ENCODE results near the gene ZMYND11.
"Not testable (repeated sequence)": the region's sequence is repeated elsewhere in the genome, so short reads cannot be mapped to it uniquely, and the experiment has no call there.

ZMYND11 gene

DNA sequence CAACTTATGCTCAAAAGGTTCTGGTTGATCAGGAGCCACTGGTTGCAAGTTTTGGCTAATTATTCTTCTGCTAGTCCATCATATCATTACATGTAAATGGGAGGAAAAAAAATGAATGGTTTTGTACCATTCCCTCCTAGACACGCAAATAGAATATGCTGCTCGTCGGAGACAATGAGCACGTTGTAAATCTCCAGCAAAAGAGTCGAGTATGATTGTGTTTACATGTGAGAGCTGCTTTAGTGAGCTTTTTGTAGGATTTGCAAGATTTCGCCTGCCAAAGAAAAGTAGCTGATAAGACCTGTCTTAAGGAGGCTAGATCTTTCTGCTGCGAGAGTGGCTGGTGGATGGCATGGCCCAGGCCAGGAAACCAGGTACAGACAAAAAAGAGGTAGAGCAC, 109.0 kb downstream of the ZMYND11 start:
- DNase-seq, result peak in 1 of 56 donors; percentile 11

DNA sequence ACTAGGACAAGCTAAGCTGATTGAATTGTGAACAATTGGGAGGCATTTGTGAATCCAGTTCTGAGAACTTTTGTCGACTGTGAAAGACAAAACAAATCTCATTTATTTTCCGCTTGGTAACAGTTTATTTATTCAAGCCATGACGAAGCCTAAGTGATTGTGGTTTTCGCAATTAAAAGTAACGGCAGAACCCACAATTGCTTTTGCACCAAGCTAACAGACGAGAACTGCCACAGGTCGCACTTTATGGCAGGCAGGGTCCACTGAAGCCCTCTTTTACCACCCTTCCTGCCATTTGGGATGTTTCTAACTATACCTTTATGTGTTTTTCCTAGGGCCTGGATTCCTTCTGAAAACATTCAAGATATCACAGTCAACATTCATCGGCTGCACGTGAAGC, 111.2 kb downstream of the ZMYND11 start:
- no peak for DNase-seq

DNA sequence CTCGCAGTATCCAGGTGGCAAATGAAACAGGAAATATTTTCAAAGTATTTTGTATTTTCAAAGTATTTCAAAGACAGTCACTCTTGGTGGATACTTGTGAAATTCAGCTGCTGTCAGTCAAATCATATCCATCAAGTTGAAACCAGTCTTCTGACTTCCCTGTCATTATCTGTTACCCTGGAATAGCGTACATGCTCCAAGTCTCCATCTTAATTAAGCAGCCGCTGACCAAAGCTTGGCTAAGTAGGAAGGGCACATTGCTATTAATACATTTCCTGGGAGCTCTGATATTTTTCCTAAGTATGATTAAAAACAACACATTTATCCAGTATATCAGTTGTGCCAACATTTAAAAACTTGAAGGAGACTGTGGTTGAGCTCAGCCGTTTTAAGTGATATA, 112.2 kb downstream of the ZMYND11 start:
- no peak for DNase-seq

DNA sequence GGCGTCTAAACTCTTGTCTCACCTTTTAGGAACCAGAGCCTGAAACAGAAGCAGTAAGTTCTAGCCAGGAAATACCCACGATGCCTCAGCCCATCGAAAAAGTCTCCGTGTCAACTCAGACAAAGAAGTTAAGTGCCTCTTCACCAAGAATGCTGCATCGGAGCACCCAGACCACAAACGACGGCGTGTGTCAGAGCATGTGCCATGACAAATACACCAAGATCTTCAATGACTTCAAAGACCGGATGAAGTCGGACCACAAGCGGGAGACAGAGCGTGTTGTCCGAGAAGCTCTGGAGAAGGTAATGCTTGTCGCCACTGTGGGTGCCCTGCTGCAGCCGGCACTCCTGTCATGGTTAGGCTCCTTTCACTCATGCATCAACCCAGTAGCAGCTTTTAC, 113.1 kb downstream of the ZMYND11 start:
- no peak for DNase-seq

DNA sequence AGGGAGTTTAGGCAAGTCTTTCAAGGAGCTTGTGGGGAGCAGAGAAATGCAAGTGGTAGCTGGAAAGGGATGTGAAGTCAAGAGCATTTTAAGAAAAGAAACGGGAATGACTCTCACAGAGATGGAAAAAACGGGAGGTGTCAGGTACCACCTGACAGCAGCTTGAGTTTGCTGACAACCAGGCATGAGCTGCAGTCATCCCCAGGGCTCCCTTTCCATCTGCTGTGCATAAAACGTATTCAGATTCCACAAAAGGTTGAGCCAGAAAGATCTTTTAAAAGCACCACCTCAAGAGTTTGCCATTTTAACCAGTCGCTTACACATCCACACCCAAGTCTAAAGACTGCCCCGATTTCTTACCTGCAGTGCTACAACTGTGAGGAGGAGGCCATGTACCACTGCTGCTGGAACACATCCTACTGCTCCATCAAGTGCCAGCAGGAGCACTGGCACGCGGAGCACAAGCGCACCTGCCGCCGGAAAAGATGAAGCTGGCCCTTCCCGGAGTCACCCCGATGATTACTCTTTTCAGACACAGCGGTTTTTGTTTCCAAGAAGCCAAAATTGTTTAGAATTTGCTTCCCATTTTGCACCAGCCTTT, 116.8 kb downstream of the ZMYND11 start:
- DNase-seq, result no peak

DNA sequence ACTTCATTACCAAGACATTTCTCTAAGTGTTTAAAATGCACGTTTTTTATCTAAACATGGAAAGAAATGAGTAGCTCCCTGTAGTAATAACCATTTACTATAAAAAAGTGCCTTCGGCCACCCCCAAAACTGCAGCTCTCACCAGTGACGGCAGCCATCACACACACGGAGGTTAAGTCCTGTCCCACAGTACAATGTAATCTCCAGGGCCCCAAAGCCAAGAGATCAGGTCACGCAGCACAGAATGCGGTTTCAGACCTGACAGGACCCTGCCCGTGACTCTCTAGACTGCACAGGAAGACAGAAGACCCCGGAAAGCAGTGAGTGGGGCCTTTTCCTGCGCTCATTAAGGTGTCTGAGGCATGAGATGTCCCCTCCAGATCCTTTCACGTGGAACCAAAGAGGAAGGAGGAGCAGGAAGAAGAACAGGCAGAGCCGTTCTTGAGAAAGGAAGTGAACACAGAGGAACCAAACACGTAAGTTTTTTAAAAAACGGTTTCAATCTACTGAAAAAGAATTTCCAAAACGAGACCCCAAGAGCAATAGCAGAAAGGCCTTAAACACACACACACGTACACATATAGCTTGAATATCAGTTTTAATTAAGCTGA, 125.7 kb downstream of the ZMYND11 start:
- no peak for DNase-seq

DNA sequence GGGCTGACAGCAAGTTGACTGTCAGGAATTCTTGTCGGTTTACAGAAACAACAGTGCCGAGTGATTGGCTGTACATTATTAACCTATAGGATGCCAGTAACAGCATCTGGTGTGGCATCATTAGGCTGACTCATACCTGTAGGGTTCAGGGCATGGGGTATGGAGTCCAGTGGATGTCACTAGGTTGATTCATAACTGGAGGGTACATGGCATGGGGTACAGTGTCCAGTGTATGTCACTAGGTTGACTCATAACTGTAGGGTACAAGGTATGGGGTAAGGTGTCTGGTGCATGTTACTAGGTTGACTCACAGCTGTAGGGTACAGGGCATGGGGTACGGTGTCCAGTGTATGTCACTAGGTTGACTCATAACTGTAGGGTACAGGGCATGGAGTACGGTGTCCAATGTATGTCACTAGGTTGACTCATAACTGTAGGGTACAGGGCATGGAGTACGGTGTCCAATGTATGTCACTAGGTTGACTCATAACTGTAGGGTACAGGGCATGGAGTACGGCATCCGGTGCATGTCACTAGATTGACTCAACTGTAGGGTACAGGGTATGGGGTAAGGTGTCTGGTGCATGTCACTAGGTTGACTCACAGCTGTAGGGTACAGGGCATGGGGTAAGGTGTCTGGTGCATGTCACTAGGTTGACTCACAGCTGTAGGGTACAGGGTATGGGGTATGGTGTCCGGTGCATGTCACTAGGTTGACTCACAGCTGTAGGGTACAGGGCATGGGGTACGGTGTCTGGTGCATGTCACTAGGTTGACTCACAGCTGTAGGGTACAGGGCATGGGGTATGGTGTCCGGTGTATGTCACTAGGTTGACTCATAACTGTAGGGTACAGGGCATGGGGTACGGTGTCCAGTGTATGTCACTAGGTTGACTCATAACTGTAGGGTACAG, 129.2 kb downstream of the ZMYND11 start:
- DNase-seq, result not testable (repeated sequence)

DNA sequence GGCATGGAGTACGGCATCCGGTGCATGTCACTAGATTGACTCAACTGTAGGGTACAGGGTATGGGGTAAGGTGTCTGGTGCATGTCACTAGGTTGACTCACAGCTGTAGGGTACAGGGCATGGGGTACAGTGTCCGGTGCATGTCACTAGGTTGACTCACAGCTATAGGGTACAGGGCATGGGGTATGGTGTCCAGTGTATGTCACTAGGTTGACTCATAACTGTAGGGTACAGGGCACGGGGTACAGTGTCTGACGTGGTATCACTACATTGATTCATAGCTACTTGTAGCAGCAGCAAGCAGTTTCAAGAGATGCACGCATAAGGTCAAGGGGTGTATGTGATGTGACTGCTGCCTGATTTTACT, 129.8 kb downstream of the ZMYND11 start:
- DNase-seq, result not testable (repeated sequence)

DNA sequence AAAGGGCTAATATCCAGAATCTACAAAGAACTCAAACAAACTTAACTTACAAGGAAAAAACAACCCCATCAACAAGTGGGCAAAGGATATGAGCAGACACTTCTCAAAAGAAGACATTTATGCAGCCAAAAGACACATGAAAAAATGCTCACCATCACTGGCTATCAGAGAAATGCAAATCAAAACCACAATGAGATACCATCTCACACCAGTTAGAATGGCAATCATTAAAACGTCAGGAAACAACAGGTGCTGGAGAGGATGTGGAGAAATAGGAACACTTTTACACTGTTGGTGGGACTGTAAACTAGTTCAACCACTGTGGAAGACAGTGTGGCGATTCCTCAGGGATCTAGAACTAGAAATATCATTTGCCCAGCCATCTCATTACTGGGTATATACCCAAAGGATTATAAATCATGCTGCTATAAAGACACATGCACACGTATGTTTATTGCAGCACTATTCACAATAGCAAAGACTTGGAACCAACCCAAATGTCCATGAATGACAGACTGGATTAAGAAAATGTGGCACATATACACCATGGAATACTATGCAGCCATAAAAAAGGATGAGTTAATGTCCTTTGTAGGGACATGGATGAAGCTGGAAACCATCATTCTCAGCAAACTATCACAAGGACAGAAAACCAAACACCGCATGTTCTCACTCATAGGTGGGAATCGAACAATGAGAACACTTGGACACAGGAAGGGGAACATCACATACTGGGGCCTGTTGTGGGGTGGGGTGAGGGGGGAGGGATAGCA, 130.7 kb downstream of the ZMYND11 start:
- not testable (repeated sequence) for DNase-seq

DNA sequence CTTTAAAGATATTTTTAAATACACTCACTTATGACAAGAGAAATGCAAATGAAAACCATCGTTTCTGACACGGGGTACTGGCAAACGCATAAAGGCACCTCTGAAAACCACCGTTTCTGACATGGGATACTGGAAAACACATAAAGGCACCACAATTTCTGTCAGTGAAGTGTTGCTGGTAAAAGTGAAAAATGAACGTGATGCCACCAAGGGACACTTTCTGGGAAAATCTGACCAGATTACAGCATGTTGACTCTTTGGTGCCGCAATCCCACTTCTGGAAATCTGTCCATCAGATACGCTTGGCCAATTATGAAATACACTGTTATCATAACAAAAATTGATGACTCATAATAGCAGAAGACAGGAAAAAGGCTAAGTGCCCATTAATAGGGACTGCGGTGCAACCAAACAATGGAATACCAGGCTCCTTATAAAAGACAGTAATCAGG, 131.7 kb downstream of the ZMYND11 start:
- peak in 1 of 56 donors; percentile 2 for DNase-seq

DNA sequence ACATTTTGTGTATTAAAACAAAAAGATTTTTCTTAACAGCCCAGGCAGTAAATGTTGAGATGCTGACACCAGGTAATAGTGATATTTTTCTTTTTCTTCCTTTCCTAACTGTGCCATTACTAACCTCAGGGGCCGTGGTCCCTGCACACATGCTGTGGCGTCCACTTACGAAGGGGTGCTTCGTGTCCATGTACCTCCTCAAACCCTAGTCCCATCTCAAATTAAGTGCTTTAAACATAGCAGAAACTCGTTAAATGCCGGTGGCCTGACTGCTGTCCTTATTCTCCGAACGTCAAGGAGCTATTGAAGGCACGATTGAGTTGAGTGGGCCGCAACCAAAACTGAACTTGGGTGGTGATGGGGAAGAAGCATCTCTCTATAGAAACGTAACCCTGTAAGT, 132.4 kb downstream of the ZMYND11 start:
- no peak for DNase-seq

DNA sequence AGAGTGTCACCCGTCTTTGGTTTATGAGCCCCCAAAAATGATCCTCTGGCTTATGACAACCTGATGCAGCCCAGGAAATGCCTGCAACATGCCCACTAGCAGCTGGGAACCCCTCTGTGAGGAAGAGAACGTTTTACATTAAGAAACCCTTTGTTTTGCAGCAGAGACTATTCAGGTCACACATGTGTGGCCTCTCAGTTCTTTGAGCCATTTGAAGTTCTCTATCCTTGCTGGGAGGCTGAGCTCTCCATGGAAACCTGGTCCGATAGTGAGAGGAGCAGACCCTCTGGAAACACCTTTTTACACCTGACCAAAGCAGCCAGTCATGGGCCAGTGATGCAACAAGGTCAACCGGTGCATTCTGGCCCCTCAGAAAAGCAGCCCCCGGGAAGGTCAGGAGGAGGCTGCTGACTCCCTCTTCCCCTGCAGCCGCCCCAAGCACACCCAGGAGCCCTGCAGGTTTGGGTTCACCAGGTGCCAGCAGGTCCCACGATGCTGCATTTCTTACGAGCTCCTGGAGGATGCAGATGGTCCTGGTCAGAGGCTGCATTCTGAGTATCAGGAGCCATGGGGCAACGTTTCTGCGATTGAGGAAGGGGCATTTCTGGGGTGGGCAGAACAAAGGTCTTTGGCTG, 134.3 kb downstream of the ZMYND11 start:
- DNase-seq, result no peak

DNA sequence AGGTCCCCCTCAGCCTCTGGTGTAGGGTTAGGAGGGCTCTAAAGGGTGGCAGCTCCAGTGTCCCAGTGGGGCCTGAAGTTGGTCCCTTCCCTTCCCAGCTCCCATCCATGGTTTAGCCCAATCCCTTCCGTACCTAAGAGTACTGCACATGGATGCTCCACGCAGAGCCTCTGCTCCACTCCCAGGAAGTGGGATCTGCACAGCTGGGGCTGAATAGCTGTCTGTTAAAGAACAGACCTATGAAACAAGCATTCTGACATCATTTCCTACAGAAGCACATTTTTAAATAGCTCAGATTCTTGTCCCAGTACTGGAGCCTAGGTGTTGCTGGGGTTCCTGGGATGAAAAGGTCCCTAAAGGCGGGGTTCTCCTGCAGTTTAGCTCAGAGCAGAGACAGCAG, 135.9 kb downstream of the ZMYND11 start:
- no peak for DNase-seq

DNA sequence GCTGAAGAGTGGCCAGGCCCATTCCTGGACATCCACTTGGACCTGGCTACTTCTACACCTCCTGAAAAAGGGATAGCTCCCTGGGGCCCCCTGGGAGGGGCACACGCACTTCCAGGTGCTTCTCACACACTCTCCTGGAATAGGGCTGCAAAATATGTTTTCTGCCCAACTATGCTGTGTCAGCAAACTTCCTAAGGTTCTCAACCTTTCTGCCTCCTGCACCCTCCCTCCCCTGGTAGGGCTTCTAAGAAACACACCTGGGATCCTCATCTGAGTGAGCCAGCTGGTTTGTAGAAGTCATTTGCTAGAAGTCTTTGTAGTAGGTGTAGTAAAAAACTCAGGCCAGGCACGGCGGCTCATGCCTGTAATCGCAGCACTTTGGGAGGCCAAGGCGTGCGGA, 136.5 kb downstream of the ZMYND11 start:
- DNase-seq, result no peak

DNA sequence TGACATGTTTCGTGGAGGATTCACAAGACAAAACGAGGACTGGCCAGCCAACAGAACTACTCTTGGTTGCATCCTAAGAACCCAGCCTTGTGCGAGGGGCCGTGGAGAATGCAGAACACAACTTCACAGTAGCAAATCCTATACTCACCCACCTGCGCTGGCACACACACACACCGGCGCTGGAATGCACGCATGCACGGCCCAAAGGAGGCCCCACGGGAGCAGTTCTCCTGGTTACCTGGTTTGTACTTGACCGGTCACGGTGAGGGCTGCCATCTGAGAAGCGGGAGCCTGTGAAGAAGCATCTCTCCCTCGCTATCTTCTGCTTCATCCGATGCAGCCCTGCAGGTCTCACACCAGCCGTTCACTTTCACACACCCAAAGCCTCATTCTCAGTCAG, 137.8 kb downstream of the ZMYND11 start:
- DNase-seq, result no peak

DNA sequence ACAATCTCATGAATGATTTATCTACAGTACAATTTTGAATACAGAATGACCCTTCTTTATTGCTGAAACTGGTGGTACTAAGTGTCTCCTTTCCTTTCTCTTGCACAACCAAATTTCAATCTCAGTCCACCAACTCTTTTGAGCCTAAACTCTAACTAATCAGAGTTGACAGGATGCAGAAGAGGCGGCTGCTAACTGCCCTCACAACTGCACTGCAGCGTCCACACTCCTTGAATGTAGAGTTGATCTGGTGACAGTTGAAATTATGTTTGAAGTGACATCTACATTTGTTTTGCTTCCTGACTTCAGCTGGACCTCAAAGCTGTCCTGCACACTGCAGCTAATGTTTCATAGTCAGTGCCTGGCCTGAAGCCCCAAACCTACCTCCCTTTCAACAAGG, 139.6 kb downstream of the ZMYND11 start:
- DNase-seq, result no peak

DNA sequence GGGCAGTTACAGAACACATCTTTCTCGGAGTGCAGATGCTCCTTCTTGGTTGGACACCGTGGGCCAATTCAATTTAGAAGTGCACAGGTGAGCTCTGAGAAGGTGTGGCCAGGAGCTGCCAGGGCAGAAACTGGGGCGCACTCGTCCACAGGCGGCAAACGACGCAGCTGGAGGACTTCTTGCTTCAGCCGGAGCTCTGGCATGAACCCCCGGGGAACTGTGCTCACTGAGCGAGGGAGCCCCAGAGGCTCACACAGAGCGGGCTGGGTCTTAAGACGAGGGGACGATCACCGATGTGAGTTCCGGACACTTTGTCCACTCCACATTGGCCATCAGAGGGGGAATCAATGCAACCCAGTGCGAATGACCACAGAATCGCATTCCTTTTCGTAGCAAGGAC, 140.4 kb downstream of the ZMYND11 start:
- DNase-seq, result no peak

DNA sequence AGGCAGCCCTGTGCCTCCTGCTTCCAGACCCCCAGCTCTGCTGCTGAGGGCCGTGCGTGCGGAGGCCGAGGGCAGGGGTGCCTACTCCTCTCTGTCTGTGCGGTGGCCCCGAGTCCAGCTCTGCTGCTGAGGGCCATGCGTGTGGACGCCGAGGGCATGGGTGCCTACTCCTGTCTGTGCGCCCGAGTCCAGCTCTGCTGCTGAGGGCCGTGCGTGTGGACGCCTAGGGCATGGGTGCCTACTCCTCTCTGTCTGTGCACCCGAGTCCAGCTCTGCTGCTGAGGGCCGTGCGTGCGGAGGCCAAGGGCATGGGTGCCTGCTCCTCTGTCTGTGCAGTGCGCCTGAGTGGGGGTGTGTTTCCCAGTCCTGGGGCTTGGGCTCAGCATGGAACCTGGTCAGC, 142.7 kb downstream of the ZMYND11 start:
- no peak for DNase-seq

DNA sequence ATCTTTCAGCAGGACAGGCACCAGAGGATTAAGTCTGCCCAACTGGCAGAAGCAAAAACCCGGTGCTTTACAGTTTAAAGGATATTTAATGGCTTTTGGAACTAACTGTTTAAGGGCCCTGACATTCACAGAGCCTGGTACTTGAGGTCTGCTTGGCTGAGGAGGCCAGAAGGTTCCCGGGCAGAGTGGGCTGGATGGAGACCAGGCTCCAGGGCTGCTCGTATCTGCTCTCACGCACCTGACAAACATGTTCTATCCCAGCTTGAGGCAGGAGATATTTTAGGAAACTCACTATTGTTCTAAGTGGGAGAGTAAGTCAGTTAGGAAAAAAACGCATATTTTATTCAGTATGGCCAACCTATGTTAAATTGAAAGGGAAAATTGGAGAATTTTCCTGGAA, 143.5 kb downstream of the ZMYND11 start:
- DNase-seq, result no peak

DNA sequence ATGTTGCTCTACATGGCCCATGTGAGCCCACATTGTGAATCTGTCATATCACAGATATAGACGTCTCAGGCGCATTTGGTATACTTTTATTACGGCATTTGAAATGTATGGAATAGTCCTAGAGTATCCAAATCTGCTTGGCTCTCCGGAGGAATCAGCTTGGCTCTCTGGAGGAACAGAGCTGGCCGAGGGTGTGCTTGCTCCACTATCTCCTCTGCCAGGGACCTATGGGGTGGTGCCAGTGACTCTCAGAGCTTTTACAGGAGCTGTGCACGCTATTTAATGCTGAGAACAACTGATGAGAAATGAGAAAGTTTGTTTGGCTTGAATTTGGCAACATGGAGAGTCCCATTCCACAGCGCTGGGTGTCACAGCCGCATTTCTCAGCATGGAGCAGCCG, 144.0 kb downstream of the ZMYND11 start:
- no peak for DNase-seq

DNA sequence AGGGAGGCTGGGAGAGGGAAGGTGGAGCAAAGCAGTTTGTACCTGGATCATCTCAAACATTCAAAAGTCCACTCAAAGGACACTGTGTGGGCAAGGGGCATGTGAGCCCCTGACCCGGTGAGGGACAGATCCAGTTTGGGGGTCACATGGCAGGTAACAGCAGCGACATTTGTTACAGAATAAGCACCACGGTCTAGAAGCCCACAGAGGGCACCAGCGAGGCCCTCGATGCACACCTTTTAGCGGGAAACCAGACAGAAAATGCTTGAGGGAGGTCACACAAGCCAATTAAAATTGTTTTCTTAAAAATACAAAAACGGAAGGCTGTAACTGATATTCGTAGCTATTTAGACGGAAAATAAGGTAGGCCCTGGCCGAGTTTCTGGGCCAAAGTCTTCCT, 144.4 kb downstream of the ZMYND11 start:
- no peak for DNase-seq

Measured in amygdala (tissue), 56 donors.